Tibial nerve (tissue), 4 donors: ENCODE measurements around the gene DCPS. TPM values are rescaled to one million over a fixed set of nuclear protein-coding genes. Genes with fewer than 3 reads are reported as not detected.

ENCODE experiments used
- DNase-seq, 2 donors: peaks; one replicate each; pipeline ENCODE4 v3.0.0-alpha.2; 2019; ENCODE audit warnings: low spot score in 2 of 2
- H3K27ac ChIP-seq, 4 donors: fragments of 200-600 bp; sonication (generic) in 3 of 4; one replicate each; pipeline ENCODE4 v1.5.1; 2017 to 2019; ENCODE audit warnings: mild to moderate bottlenecking in 1 of 4
- H3K27me3 ChIP-seq, 2 donors: fragments of 200-600 bp; sonication (generic) in 1 of 2; one replicate each; pipeline versions ENCODE4 v1.5.1 to v1.6.0; 2017 to 2019
- H3K36me3 ChIP-seq, 3 donors: fragments of 200-600 bp; sonication (generic); one replicate each; pipeline ENCODE4 v1.5.1; 2018 to 2019
- H3K4me1 ChIP-seq, 4 donors: fragments of 200-600 bp; sonication (generic) in 3 of 4; one replicate each; pipeline ENCODE4 v1.5.1; 2017 to 2019
- H3K4me3 ChIP-seq, 4 donors: fragments of 200-600 bp; sonication (generic) in 3 of 4; one replicate each; pipeline ENCODE4 v1.5.1; 2017 to 2019; ENCODE audit warnings: mild to moderate bottlenecking in 1 of 4, moderate library complexity in 1 of 4
- H3K9me3 ChIP-seq, 4 donors: fragments of 200-600 bp; sonication (generic) in 3 of 4; one replicate each; pipeline ENCODE4 v1.5.1; 2017 to 2019
- CTCF ChIP-seq, 5 experiments: fragments of 200-600 bp in 3 of 5; fragments of 450-650 bp in 2 of 5; sonication (generic) in 3 of 5; IDR thresholded peaks; one replicate each; pipeline ENCODE4 v1.5.1; 2016 to 2019; ENCODE audit warnings: antibody characterized with exemption in 5 of 5, mild to moderate bottlenecking in 3 of 5, moderate library complexity in 2 of 5
- EP300 ChIP-seq, 2 donors: sonication (generic); formaldehyde crosslinking; IDR thresholded peaks; one replicate each; pipeline ENCODE4 v1.6.1; 2017; ENCODE audit warnings: antibody characterized with exemption in 2 of 2, mild to moderate bottlenecking in 1 of 2
- POLR2A ChIP-seq, 2 donors: fragments of 450-650 bp; IDR thresholded peaks; one replicate each; pipeline ENCODE4 v1.6.1; 2017; ENCODE audit warnings: antibody characterized with exemption in 2 of 2, mild to moderate bottlenecking in 2 of 2, moderate library complexity in 2 of 2
- WGBS, 2 donors: methylation state at CpG; one replicate each; pipeline ENCODE4 v1.1.5; 2018; 5-methylcytosine and 5-hydroxymethylcytosine counted together
- total RNA-seq, 4 donors: library from RNA; depleted of rRNA; stranded (reverse); fragments of >200 nt; gene quantifications; one replicate each; pipeline ENCODE4 v1.1.0, GENCODE V29; 2016

Gene DCPS
- total RNA-seq, 4 donors from 2014 or later: 7.1 to 16.4 (median 11.9) TPM

GRCh38 chr11:126313826-126314225 lies 10.0 kb downstream of the DCPS start:
- WGBS, 2 donors: 79 to 81% methylated on average over 5 of the region's 5 CpGs
- Histone ChIP-seq H3K9me3 (no peaks in the 10 kb centered on the region), H3K27me3 (no peaks in the 10 kb centered on the region), H3K4me3 (no peak overlapping the region), H3K4me1 (peaks cover 0 to 48% (median 23%) of the 10 kb centered on the region in 4 donors), H3K27ac (no peak overlapping the region), H3K36me3 (peaks cover 0 to 24% (median 0%) of the 10 kb centered on the region in 3 donors)
- no peak for DNase-seq
- TF ChIP-seq CTCF (IDR thresholded peaks at IDR 0.05): no peak
- no peak for TF ChIP-seq EP300 (IDR thresholded peaks at IDR 0.05)
- TF ChIP-seq POLR2A (IDR thresholded peaks at IDR 0.05): no peak

GRCh38 chr11:126317432-126317755 lies 13.5 kb downstream of the DCPS start:
- WGBS, 2 donors: 12 to 20% methylated on average over 1 of the region's 1 CpG
- peaks cover 0 to 18% (median 0%) of the 10 kb centered on the region in 3 donors for H3K36me3 ChIP-seq
- H3K4me3 ChIP-seq: peak overlapping the region in 1 of 4 donors; percentile 25
- H3K27ac ChIP-seq: peak overlapping the region; percentile 64 to 96 (median 79)
- no peaks in the 10 kb centered on the region for H3K27me3 ChIP-seq
- DNase-seq: no peak
- no peaks in the 10 kb centered on the region for H3K9me3 ChIP-seq
- peaks cover 0 to 43% (median 21%) of the 10 kb centered on the region in 4 donors for H3K4me1 ChIP-seq
- no peak for TF ChIP-seq POLR2A (IDR thresholded peaks at IDR 0.05)
- TF ChIP-seq EP300 (IDR thresholded peaks at IDR 0.05): no peak
- TF ChIP-seq CTCF (IDR thresholded peaks at IDR 0.05): no peak

- H3K9me3 ChIP-seq: no peaks in the 10 kb centered on the region
- WGBS, 2 donors: 10 to 23% methylated on average over 14 of the region's 14 CpGs
- peak; percentile 73 to 83 for DNase-seq
- peaks cover 0 to 12% (median 0%) of the 10 kb centered on the region in 3 donors for H3K36me3 ChIP-seq
- H3K4me3 ChIP-seq: peak overlapping the region; percentile 1 to 25 (median 6)
- peaks cover 0 to 37% (median 21%) of the 10 kb centered on the region in 4 donors for H3K4me1 ChIP-seq
- TF ChIP-seq EP300 (IDR thresholded peaks at IDR 0.05) (peak; percentile 13 to 62), CTCF (IDR thresholded peaks at IDR 0.05) (no peak), POLR2A (IDR thresholded peaks at IDR 0.05) (peak in 1 of 2 donors; percentile 15)
- H3K27ac ChIP-seq: peak overlapping the region; percentile 64 to 96 (median 79)
- no peaks in the 10 kb centered on the region for H3K27me3 ChIP-seq
Measured at GRCh38 chr11:126317756-126318573, 14.1 kb downstream of the DCPS start.

- no peaks in the 10 kb centered on the region for H3K9me3 ChIP-seq
- H3K4me3 ChIP-seq: peak overlapping the region in 2 of 4 donors; percentile 8 to 25
- DNase-seq: peak in 1 of 2 donors; percentile 61
- TF ChIP-seq POLR2A (IDR thresholded peaks at IDR 0.05): no peak
- TF ChIP-seq CTCF (IDR thresholded peaks at IDR 0.05): no peak
- TF ChIP-seq EP300 (IDR thresholded peaks at IDR 0.05): no peak
- peak overlapping the region; percentile 64 to 96 (median 79) for H3K27ac ChIP-seq
- no peaks in the 10 kb centered on the region for H3K27me3 ChIP-seq
- 31 to 40% methylated on average over 6 to 9 of the region's 9 CpGs for WGBS, 2 donors
- peaks cover 0 to 34% (median 21%) of the 10 kb centered on the region in 4 donors for H3K4me1 ChIP-seq
- peaks cover 0 to 13% (median 0%) of the 10 kb centered on the region in 3 donors for H3K36me3 ChIP-seq
Measured at GRCh38 chr11:126318574-126319373, 14.9 kb downstream of the DCPS start.
